Measurements from ENCODE around the gene IL1R2. TPM values are rescaled to one million over a fixed set of nuclear protein-coding genes. Genes with fewer than 3 reads are reported as not detected.

IL1R2 gene
- total and polyA plus RNA-seq, 2 experiments from 2014 or later, result not detected

DNA sequence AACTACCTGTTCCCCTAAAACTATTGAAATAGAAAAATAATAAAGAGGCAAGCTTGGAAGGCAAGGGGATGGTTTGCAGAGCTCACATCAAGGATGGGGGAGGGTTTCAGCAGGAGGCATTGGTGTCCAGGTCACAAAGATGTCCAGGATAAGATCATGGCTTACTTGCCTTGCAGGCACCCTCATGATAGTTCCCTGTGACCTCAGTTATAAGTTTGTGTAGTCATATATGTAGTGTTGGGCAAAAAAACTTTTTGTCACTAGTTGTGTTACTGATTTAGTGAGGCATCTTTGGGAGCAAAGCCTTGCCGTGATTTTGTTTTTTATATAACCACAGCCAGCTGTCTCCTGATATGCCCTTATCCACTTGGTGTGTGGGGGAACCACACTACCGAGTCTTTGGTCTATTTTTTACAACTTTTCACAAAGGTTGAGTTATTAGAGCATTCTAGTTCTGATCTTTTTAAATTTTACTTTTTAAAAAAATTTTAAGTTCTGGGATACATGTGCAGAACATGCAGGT lies 53.3 kb downstream of the IL1R2 start:
- peaks cover 2% of the 10 kb centered on the region for H3K27me3 Mint-ChIP-seq (ENCODE audit: insufficient read depth, low read depth, poor library complexity)
- no peak overlapping the region for H3K27ac Mint-ChIP-seq
- no peak overlapping the region for H2AFZ ChIP-seq
- TF ChIP-seq NANOG (IDR thresholded peaks at IDR 0.05; ENCODE audit: borderline replicate concordance), result no peak
- no peak for TF ChIP-seq CTCF (conservative IDR thresholded peaks at IDR 0.05; ENCODE audit: low read depth in 2 of 2)
- TF ChIP-seq STAT1 (IDR thresholded peaks at IDR 0.05; ENCODE audit: unreplicated experiment), result no peak
- TF ChIP-seq ZNF114 (CRISPR knock-in tag; IDR thresholded peaks at IDR 0.05), result no peak
- no peak for TF ChIP-seq ZNF462 (CRISPR knock-in tag; IDR thresholded peaks at IDR 0.05)
- no peak for TF ChIP-seq REST (IDR thresholded peaks at IDR 0.05; ENCODE audit: unreplicated experiment)
- TF ChIP-seq EZH2 (IDR thresholded peaks at IDR 0.05; ENCODE audit: low read depth, unreplicated experiment), result no peak
- TF ChIP-seq CREB1 (CRISPR knock-in tag; IDR thresholded peaks at IDR 0.05; ENCODE audit: low read depth), result no peak
- H3K27me3 ChIP-seq (ENCODE audit: insufficient read depth), result no peaks in the 10 kb centered on the region
- DNase-seq (ENCODE audit: low spot score) (no peak), ATAC-seq (no peak)
- H3K36me3 ChIP-seq (ENCODE audit: insufficient read depth), result no peaks in the 10 kb centered on the region
- H3K4me3 Mint-ChIP-seq, result no peak overlapping the region
- no peak overlapping the region for H3K4me3 ChIP-seq
- 0 out of 2 replicates have a peak, but pooled peaks cover 8% of the 10 kb centered on the region for H3K9me2 ChIP-seq (ENCODE audit: insufficient read depth)
- H3K4me1 Mint-ChIP-seq, result peaks cover 2% of the 10 kb centered on the region; the same call in 1 of the 3 replicates
- H3K4me1 ChIP-seq (ENCODE audit: insufficient read depth), result no peaks in the 10 kb centered on the region
- H3K9me3 Mint-ChIP-seq, result no peaks in the 10 kb centered on the region
- no peaks in the 10 kb centered on the region for H3K79me2 ChIP-seq (replicated peaks; ENCODE audit: insufficient read depth)
- no peak overlapping the region for H3K4me2 ChIP-seq
- H3K36me3 Mint-ChIP-seq (ENCODE audit: low read depth), result no peaks in the 10 kb centered on the region
- no peak overlapping the region for H3K27ac ChIP-seq (ENCODE audit: low read depth)
- no peaks in the 10 kb centered on the region for H3F3A ChIP-seq (replicated peaks; ENCODE audit: low read depth)
- no peaks in the 10 kb centered on the region for H4K20me1 ChIP-seq (replicated peaks; ENCODE audit: insufficient read depth)

Measured in GM23338 (cell line).